Panc1 (cell line): Measurements from ENCODE around the gene VAC14.

Source experiments
- CTCF ChIP-seq: fragments of 450-650 bp; IDR thresholded peaks from 2 replicates; pipeline ENCODE4 v1.5.1; 2017; ENCODE audit warnings: mild to moderate bottlenecking
- POLR2AphosphoS5 ChIP-seq: IDR thresholded peaks from 2 replicates; pipeline ENCODE4 v1.6.1; 2012; ENCODE audit warnings: mild to moderate bottlenecking, low read depth, low read length, moderate library complexity
- SIN3A ChIP-seq: IDR thresholded peaks from 2 replicates; pipeline ENCODE4 v1.6.1; 2012; ENCODE audit warnings: low read depth, mild to moderate bottlenecking, low read length, moderate library complexity, borderline replicate concordance; ENCODE audit not compliant: insufficient read depth
- TF ChIP-seq, protein P1 (sequence below), 2 experiments: IDR thresholded peaks; 2 replicates each; pipeline ENCODE4 v1.6.1; 2011 to 2012; ENCODE audit warnings: low read depth in 2 of 2, control low read depth in 1 of 2, low read length in 1 of 2, mild to moderate bottlenecking in 1 of 2, moderate library complexity in 1 of 2; ENCODE audit not compliant: insufficient read depth in 1 of 2

DNA sequence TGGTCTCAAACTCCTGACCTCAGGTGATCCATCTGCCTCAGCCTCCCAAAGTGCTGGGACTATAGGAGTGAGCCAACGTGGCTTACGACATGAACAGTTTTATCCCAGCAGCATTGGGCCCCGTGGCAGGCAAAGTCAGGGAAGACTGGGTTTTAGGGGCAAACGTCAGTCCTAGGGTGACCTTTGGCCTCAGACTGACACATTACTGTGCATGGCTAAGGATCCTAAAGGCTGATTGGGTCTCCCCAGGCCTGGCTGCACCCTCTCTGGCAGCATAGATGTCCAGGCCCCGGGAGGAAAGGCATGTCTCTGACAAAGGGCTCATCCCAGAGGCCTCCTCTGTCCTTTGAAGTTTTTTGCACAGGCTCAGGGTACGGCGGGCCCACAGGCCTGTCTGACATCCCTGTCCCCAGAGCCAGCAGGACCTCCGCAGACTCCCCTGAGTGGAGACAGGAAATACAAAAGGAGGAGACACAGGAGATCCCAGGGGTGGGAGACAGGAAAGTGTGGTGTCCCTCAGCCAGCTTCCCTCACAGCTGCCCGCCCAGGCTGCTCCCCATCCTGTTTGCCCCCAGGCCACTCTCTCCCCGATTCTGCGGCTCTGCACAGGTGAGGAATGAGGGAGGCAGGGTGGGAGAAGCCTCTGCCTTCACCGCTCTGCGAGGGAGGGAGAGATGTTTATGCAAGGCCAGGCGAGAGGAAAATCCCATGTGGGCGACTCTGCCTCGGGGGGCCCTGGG, 60.6 kb downstream of the VAC14 start:
- TF ChIP-seq CTCF (no peak), SIN3A (no peak), POLR2AphosphoS5 (no peak)
- TF ChIP-seq, protein P1, sequence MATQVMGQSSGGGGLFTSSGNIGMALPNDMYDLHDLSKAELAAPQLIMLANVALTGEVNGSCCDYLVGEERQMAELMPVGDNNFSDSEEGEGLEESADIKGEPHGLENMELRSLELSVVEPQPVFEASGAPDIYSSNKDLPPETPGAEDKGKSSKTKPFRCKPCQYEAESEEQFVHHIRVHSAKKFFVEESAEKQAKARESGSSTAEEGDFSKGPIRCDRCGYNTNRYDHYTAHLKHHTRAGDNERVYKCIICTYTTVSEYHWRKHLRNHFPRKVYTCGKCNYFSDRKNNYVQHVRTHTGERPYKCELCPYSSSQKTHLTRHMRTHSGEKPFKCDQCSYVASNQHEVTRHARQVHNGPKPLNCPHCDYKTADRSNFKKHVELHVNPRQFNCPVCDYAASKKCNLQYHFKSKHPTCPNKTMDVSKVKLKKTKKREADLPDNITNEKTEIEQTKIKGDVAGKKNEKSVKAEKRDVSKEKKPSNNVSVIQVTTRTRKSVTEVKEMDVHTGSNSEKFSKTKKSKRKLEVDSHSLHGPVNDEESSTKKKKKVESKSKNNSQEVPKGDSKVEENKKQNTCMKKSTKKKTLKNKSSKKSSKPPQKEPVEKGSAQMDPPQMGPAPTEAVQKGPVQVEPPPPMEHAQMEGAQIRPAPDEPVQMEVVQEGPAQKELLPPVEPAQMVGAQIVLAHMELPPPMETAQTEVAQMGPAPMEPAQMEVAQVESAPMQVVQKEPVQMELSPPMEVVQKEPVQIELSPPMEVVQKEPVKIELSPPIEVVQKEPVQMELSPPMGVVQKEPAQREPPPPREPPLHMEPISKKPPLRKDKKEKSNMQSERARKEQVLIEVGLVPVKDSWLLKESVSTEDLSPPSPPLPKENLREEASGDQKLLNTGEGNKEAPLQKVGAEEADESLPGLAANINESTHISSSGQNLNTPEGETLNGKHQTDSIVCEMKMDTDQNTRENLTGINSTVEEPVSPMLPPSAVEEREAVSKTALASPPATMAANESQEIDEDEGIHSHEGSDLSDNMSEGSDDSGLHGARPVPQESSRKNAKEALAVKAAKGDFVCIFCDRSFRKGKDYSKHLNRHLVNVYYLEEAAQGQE (IDR thresholded peaks at IDR 0.05; ENCODE audit: insufficient read depth in 1 of 2, low read depth in 2 of 2, low read length in 1 of 2), result no peak
